GM12878 (cell line): ENCODE data around the gene PQBP1. TPM values are rescaled to one million over a fixed set of nuclear protein-coding genes. Genes with fewer than 3 reads are reported as not detected.

ENCODE experiments used
- ATAC-seq: fragments of 200-7000 bp; cut with Tn5 transposase; 3 replicates; pipeline ENCODE4 v1.9.1; 2020; ENCODE audit warnings: mild to moderate bottlenecking, moderate library complexity
- BruUV-seq: library from RNA; stranded (reverse); fragments of 400-500 nt; replicated peaks from 2 replicates; lab custom pipeline; 2021; lab: Mats Ljungman, UMichigan
- CTCF ChIA-PET: fragments of 300-600 bp; sonication (Branson Sonifier 250); formaldehyde crosslinking; extraction: SDS; loops from one replicate; lab custom pipeline; 2021; ENCODE audit warnings: inconsistent platforms; lab: Yijun Ruan, JAX
- POLR2A ChIA-PET: fragments of 350-600 bp; formaldehyde crosslinking; extraction: SDS; loops from one replicate; lab custom pipeline; 2021; ENCODE audit warnings: inconsistent platforms; lab: Charles Lee
- RAD21 ChIA-PET: fragments of 300-600 bp; sonication (Branson Sonifier 250); formaldehyde crosslinking; loops from one replicate; lab custom pipeline; 2023; ENCODE audit warnings: antibody characterized with exemption; ENCODE audit not compliant: unreplicated experiment; lab: Charles Lee
- SMC1A ChIA-PET: fragments of 300-600 bp; sonication (Branson Sonifier 250); formaldehyde crosslinking; loops from one replicate; lab custom pipeline; 2023; ENCODE audit not compliant: unreplicated experiment, uncharacterized antibody; lab: Charles Lee
- DNase-seq: peaks from one replicate; pipeline ENCODE4 v3.0.0-alpha.2; 2011; ENCODE audit warnings: low read depth, low spot score
- FAIRE-seq: peaks from 3 replicates; lab custom pipeline; 2011; peaks lifted over from hg19 to GRCh38; lab: Jason Lieb, UNC
- H2AFZ ChIP-seq: 2 replicates; pipeline ENCODE4 v1.6.0; 2011; ENCODE audit warnings: low read depth, low read length, control low read depth; ENCODE audit not compliant: control insufficient read depth
- H3K27ac ChIP-seq: 2 replicates; pipeline ENCODE4 v1.5.1; 2011; ENCODE audit warnings: control low read depth; ENCODE audit not compliant: control insufficient read depth, insufficient read depth
- H3K27me3 ChIP-seq, 2 experiments: replicated peaks in 1 of 2; 2 replicates each; pipeline versions ENCODE4 v1.6.0 to v1.6.1; 2011; ENCODE audit warnings: low read length in 1 of 2; ENCODE audit not compliant: control insufficient read depth in 2 of 2, insufficient read depth in 2 of 2
- H3K36me3 ChIP-seq, 2 experiments: 2 replicates each; pipeline ENCODE4 v1.5.1; 2011; ENCODE audit warnings: low read length in 1 of 2; ENCODE audit not compliant: control insufficient read depth in 2 of 2, insufficient read depth in 2 of 2
- H3K4me1 ChIP-seq: 2 replicates; pipeline ENCODE4 v1.6.1; 2011; ENCODE audit warnings: mild to moderate bottlenecking, low read length, moderate library complexity, mixed read lengths; ENCODE audit not compliant: control insufficient read depth, insufficient read depth
- H3K4me2 ChIP-seq: 2 replicates; pipeline ENCODE4 v1.6.0; 2011; ENCODE audit warnings: control low read depth; ENCODE audit not compliant: control insufficient read depth, insufficient read depth
- H3K4me3 ChIP-seq: fragments of 200-600 bp; sonication (generic); 2 replicates; pipeline ENCODE4 v1.5.1; 2016
- H3K79me2 ChIP-seq: 2 replicates; pipeline ENCODE4 v1.6.0; 2011; ENCODE audit warnings: low read length; ENCODE audit not compliant: control insufficient read depth, insufficient read depth
- H3K9ac ChIP-seq: 2 replicates; pipeline ENCODE4 v1.8.0; 2011; ENCODE audit warnings: low read length, control low read depth, mixed read lengths; ENCODE audit not compliant: control insufficient read depth, insufficient read depth
- H3K9me3 ChIP-seq: replicated peaks from 3 replicates; pipeline ENCODE4 v1.5.1; 2011; ENCODE audit warnings: mild to moderate bottlenecking, low read length; ENCODE audit not compliant: control insufficient read depth, insufficient read depth
- H4K20me1 ChIP-seq: 2 replicates; pipeline ENCODE4 v1.6.0; 2011; ENCODE audit not compliant: control insufficient read depth, insufficient read depth
- BCL3 ChIP-seq: IDR thresholded peaks from 2 replicates; pipeline ENCODE4 v1.6.1; 2011; ENCODE audit warnings: borderline replicate concordance, low read depth, mild to moderate bottlenecking, moderate library complexity, low read length; ENCODE audit not compliant: insufficient read depth, poor library complexity, severe bottlenecking
- CBFB ChIP-seq: IDR thresholded peaks from 2 replicates; pipeline ENCODE4 v1.6.1; 2016; ENCODE audit warnings: antibody characterized with exemption, low read depth
- IKZF1 ChIP-seq: fragments of 450-650 bp; conservative IDR thresholded peaks from 2 replicates; pipeline ENCODE4 v1.6.1; 2017; ENCODE audit warnings: antibody characterized with exemption, mild to moderate bottlenecking
- IKZF2 ChIP-seq, 2 experiments: fragments of 450-650 bp; IDR thresholded peaks; 2 replicates each; pipeline ENCODE4 v1.6.1; 2017; ENCODE audit warnings: mild to moderate bottlenecking in 2 of 2, moderate library complexity in 2 of 2
- NFYA ChIP-seq: IDR thresholded peaks from 2 replicates; pipeline ENCODE4 v1.6.1; 2011; ENCODE audit warnings: low read depth, mild to moderate bottlenecking, low read length, improper control_type of control experiment, borderline replicate concordance
- PML ChIP-seq: IDR thresholded peaks from 2 replicates; pipeline ENCODE4 v1.6.1; 2012; ENCODE audit warnings: low read length, inconsistent platforms
- whole genome bisulfite sequencing: methylation state at CpG from one replicate; pipeline ENCODE4 v1.1.6; 2016; ENCODE audit warnings: low lambda C conversion rate; ENCODE audit not compliant: insufficient replicate concordance, insufficient coverage; ENCODE audit errors: missing lambda C conversion rate; 5-methylcytosine and 5-hydroxymethylcytosine counted together
- in situ Hi-C: fragments of 300-500 bp; cut with MboI; formaldehyde crosslinking; loops from 9 replicates; pipeline ENCODE4 v1.14.3; 2018; ENCODE audit warnings: mixed read lengths
- intact Hi-C: fragments of 100-400 bp; cut with micrococcal nuclease; formaldehyde crosslinking; loops from one replicate; pipeline ENCODE4 v1.14.2; 2022; ENCODE audit not compliant: unreplicated experiment
- polyA plus RNA-seq, 11 experiments: library from polyadenylated mRNA; depleted of rRNA in 4 of 11; unstranded in 6 of 11; stranded (reverse) in 5 of 11; fragments of >200 nt; fragmentation: Nextera tagmentation in 4 of 11; fragmentation: Illumina TruSeq in 1 of 11; extraction: Ambion mirVana in 4 of 11; extraction: Trizol in 1 of 11; gene quantifications; 1 replicate in 1 of 11; 2 replicates in 10 of 11; pipeline versions ENCODE4 v1.2.1 to v1.2.3, GENCODE V29; 2011 to 2016; ENCODE audit warnings: inconsistent platforms in 2 of 11, missing spikeins in 2 of 11, low read depth in 1 of 11
- total RNA-seq, 4 experiments: library from RNA; depleted of rRNA in 3 of 4; stranded (reverse); fragments of >200 nt in 3 of 4; fragmentation: Illumina TruSeq in 1 of 4; extraction: Trizol in 1 of 4; gene quantifications; 2 replicates each; pipeline versions ENCODE4 v1.2.1 to v1.2.3, GENCODE V29; 2013 to 2021

PQBP1 gene
- total and polyA plus RNA-seq, 10 of the 15 experiments (the other 5 are each of a cell fraction or from before 2014, with no cell fraction given), result 12.5 to 74.8 (median 68.5) TPM

GRCh38 chrX:48919360-48919841 lies 21.7 kb downstream of the PQBP1 start:
- Histone ChIP-seq H2AFZ (no peak overlapping the region), H3K27ac (peak overlapping the region; percentile 51), H3K9me3 (no peaks in the 10 kb centered on the region; the same call in 2 of the 3 replicates), H3K27me3 (no peaks in the 10 kb centered on the region), H3K9ac (peak overlapping the region; percentile 58), H3K79me2 (peaks cover 38% of the 10 kb centered on the region), H4K20me1 (peaks cover 3% of the 10 kb centered on the region), H3K4me2 (peak overlapping the region; percentile 56; the same call in 1 of the 2 replicates)
- ATAC-seq (peak; percentile 48), DNase-seq (no peak), FAIRE-seq (peak; percentile 7)
- in situ Hi-C loops, result no loop called here
- ChIA-PET POLR2A (interaction anchor here (0.6 to 2.9 kb wide), 3 partner anchors 20 to 236 kb away, joined by 3 to 21 read pairs (median 3); no protein-coding TSS in a partner anchor), CTCF (interaction anchor here (1.0 to 1.6 kb wide), 3 partner anchors 18 to 26 kb away, joined by 3 to 8 read pairs (median 6); no protein-coding TSS in a partner anchor)
- intact Hi-C loops, result loop anchor here (1.0 to 5.0 kb wide), 3 partner anchors 18 to 123 kb away; partner anchors contain the start of genes OTUD5 and TFE3
- WGBS, result 36% methylated on average over 15 of the region's 15 CpGs
- TF ChIP-seq CBFB (0 out of 2 replicates have a peak, but pooled peaks have one; percentile 7), NFYA (no peak), IKZF1 (peak; percentile 13), PML (peak; percentile 57; the same call in 1 of the 2 replicates), BCL3 (peak; percentile 1), IKZF2 (IDR thresholded peaks at IDR 0.05) (0 out of 4 replicates have a peak, but pooled peaks have one; percentile 8 to 36)
- TF ChIP-seq, all 136 proteins: peak for 5
- peak overlapping the region; percentile 43; the same call in 1 of the 2 replicates for H3K4me3 ChIP-seq
- H3K4me1 ChIP-seq, result peaks cover 9% of the 10 kb centered on the region
- H3K36me3 ChIP-seq, result no peaks in the 10 kb centered on the region; a peak in 1 of 4 replicates
- ChIA-PET RAD21 (interaction anchor here (0.6 to 1.0 kb wide), 4 partner anchors 13 to 20 kb away, joined by 3 to 5 read pairs (median 4); no protein-coding TSS in a partner anchor), SMC1A (interaction anchor here (2.3 kb wide), 1 partner anchor 18 kb away, joined by 12 read pairs; no protein-coding TSS in a partner anchor)
- BruUV-seq, result TSS peak; percentile 97
